WI38 (cell line): ENCODE data around the gene TMEM255B.

Source experiments
- H3K4me3 ChIP-seq: 2 replicates; pipeline ENCODE4 v1.5.1; 2011; ENCODE audit warnings: low read depth, mild to moderate bottlenecking, control low read depth, low read length
- TF ChIP-seq, protein P1 (sequence below): IDR thresholded peaks from 2 replicates; pipeline ENCODE4 v1.5.1; 2012; ENCODE audit warnings: low read depth, mild to moderate bottlenecking, control low read depth, low read length

The TMEM255B gene

DNA sequence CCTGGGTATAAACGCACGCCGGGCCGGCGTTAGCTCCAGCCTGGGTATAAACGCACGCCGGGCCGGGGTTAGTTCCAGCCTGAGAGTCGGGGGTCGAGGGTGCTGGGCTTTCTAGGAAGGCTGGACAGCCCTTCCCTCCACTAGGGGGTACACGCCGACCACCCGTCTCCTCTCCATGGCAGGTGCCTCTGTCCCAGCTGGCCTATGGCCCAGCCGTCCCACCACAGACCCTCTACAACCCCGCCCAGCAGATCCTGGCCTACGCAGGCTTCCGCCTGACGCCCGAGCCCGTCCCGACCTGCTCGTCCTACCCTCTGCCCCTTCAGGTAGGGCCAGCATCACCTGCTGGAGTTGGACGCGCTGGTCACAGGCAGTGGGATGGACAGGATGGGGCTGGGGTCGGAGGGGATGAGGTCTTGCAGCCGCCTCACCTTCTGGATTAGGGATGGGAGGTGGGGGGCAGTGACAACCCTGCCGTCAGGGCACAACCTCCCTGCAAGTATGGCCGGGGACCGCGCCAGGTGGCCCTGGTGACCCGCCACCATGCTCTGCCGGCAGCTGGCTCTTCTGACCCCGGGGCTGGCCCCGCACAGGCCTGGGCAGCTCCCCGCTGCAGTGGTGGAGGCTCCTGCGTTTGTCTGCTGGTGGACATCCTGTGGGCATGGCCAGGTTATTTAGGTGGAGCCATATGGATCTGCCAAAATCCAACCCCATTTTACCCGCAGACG is 45.8 kb downstream of the TMEM255B start:
- no peak overlapping the region for H3K4me3 ChIP-seq
- TF ChIP-seq, protein P1, sequence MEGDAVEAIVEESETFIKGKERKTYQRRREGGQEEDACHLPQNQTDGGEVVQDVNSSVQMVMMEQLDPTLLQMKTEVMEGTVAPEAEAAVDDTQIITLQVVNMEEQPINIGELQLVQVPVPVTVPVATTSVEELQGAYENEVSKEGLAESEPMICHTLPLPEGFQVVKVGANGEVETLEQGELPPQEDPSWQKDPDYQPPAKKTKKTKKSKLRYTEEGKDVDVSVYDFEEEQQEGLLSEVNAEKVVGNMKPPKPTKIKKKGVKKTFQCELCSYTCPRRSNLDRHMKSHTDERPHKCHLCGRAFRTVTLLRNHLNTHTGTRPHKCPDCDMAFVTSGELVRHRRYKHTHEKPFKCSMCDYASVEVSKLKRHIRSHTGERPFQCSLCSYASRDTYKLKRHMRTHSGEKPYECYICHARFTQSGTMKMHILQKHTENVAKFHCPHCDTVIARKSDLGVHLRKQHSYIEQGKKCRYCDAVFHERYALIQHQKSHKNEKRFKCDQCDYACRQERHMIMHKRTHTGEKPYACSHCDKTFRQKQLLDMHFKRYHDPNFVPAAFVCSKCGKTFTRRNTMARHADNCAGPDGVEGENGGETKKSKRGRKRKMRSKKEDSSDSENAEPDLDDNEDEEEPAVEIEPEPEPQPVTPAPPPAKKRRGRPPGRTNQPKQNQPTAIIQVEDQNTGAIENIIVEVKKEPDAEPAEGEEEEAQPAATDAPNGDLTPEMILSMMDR: no peak

- no peak overlapping the region for H3K4me3 ChIP-seq
- TF ChIP-seq, protein P1: no peak
Observed at GRCh38 chr13:113805431-113806103, 46.5 kb downstream of the TMEM255B start.

GRCh38 chr13:113806104-113806471 is 47.1 kb downstream of the TMEM255B start:
- TF ChIP-seq, protein P1: no peak

GRCh38 chr13:113806526-113806925 is 47.5 kb downstream of the TMEM255B start:
- TF ChIP-seq, protein P1: no peak
- no peak overlapping the region for H3K4me3 ChIP-seq

More at GRCh38 chr13:113806104-113806471, 47.1 kb downstream of the TMEM255B start:
- H3K4me3 ChIP-seq: no peak overlapping the region

DNA sequence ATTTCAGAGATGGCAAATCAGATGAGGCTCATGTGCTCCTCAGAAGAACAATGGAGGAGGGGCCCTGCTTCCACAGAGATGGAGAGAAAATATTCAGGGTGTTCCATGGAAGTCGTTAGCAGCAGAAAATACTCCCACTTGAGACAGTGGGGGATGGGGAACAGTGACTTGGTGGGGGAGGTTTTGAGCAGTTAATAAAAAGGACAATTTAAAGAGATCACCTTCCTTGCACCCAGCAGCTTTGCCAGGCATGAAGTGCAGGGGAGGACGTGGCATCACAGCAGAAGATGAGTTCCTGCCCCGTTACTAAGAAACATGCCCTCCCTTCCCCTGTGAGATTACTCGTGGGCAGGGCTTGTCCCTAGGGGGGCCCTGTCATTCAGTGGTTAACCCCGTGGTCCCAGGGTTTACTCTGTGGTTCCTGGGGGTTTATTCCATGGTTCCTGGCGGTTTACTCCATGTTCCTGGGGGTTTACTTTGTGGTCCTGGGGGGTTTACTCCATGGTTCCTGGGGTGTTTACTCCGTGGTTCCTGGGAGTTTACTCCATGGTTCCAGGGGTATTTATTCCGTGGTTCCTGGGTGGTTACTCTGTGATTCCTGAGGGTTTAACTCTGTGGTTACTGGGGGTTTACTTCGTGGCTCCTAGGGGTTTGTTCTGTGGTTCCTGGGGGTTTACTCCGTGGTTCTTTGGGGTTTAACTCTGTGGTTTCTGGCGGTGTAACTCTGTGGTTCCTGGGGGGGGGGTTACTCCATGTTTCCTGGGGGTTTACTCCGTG is 49.2 kb downstream of the TMEM255B start:
- TF ChIP-seq, protein P1: no peak
- no peak overlapping the region for H3K4me3 ChIP-seq

- TF ChIP-seq, protein P1: no peak
- H3K4me3 ChIP-seq: no peak overlapping the region
Observed at GRCh38 chr13:113809934-113810333, 50.9 kb downstream of the TMEM255B start.
